GM12801 (cell line): ENCODE results near the gene EFEMP2.

Source experiments
- CTCF ChIP-seq: IDR thresholded peaks from one replicate; pipeline ENCODE4 v1.5.1; 2011; ENCODE audit warnings: control low read depth; ENCODE audit not compliant: insufficient read length; ENCODE audit errors: extremely low read depth

EFEMP2 gene

GRCh38 chr11:65872586-65873317, at the start of gene EFEMP2:
Gene EFEMP2, minus strand, starts transcription at chr11:65872800. Its CDS starts 446 bp downstream, at chr11:65872354.
- TF ChIP-seq CTCF = no peak

DNA sequence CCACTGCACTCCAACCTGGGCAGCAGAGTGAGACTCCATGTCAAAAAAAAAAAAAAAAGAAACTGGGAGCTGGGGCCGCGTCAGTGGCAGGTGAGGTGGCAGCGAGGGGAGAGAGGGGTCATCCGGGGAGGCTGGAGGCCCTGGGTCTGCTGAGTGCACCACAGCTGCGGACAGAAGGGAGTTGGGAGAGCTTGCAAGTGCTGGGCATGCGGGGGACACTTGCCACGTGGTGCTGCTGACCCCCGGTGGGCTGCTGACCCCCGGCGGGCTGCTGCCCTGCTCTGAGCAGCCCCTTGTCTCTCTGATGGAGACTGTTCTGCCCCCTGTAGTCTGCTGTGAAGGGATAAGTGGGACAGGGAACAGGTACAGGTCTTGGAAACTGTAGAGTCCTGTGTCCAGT, 49.3 kb upstream of the EFEMP2 start:
- TF ChIP-seq CTCF = no peak

GRCh38 chr11:65921033-65921555, 48.5 kb upstream of the EFEMP2 start:
- TF ChIP-seq CTCF = no peak

DNA sequence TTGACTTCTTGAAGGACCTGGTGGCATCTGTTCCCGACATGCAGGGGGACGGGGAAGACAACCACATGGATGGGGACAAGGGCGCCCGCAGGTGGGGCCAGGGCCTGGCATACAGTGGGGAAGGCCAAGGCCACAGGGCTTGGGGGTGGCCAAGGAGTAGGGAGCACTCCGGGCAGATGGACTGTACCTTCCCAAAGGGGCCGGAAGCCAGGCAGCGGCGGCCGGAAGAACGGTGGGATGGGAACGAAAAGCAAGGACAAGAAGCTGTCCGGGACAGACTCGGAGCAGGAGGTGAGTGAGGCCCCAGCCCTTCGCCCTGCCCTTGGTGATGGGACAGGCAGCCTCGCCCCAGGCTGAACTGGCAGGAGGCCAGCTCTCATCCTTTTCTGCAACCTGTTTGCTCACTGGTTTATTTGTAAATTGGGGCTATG, 47.8 kb upstream of the EFEMP2 start:
- no peak for TF ChIP-seq CTCF

- no peak for TF ChIP-seq CTCF
Observed at GRCh38 chr11:65919573-65920371, 47.2 kb upstream of the EFEMP2 start.

DNA sequence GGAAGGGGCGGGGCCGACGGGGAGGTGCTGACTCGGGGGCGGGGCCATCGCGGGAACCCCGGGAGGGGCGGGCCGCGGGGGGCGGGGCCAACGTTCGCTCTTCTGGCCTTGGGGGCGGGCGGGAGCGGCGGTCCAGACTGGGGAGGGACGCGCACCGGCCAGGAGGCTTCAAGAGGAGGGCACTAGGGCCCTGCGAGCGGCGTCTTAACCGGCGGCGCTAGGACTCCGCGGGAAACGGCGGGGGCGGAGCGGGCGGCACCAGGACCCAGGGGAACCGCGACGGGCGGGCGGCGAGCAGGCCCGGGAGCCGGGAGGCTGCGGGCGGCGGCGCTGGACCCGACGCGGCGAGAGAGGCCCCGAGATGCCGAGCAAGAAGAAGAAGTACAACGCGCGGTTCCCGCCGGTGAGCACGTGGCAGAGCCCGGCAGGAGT, 46.6 kb upstream of the EFEMP2 start, which contains the start of gene DRAP1:
TSS of gene DRAP1 (plus strand) at position 286 of the 432 bp plus-strand sequence. CDS start at position 362, 76 bp downstream.
- no peak for TF ChIP-seq CTCF

DNA sequence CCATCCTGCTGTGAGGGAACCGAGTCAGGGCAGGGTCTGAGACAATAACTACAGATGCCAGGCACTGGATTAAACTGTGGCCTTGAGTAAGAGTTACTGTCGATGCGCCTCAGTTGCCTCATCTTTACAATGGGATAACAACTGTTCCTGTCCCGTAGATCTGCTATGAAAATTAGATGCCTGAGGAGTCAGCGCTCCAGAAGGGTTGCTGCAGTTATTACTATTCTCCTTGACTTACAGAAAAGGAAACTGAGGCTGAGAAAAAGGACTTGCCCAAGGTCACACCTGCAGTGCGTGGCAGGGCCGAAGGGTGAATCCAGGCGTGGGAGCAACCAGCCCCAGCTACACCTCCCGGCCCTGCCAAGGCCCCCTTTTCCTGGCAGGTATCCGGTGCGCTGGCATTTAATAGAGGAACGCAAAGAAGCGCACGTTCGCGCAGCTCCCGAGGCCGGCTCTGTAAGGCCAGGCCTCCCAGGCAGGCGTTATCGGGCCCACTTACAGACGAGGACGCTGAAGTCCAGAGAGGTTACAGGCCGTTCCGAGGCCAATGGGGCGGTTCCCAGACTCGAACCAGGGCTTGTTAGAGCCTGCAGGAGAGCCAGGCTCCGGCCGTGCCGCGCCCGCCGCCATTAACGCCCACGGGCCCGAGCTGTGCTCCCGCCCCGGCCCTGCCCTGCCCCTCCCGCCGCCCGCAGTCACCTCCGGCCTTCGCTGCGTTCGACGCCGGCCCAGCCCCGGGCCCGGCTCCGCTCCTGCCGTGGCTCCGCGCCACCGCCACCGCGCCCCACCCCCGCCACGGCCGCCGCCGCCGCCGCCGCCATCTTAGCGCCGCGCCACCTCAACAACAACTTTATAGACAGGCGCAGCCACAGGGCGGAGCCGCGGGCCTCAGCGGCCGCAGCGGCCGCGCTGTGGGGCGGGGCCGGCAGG, 45.9 kb upstream of the EFEMP2 start, which contains the start of gene C11orf68:
TSS of gene C11orf68 (minus strand) at position 852 of the 930 bp plus-strand sequence. CDS start at position 821, 31 bp downstream.
- TF ChIP-seq CTCF = no peak
